Fibroblast of skin of abdomen (primary cell): ENCODE measurements around the gene MRLN. TPM values are rescaled to one million over a fixed set of nuclear protein-coding genes. Genes with fewer than 3 reads are reported as not detected.
"Not testable (repeated sequence)": the region's sequence is repeated elsewhere in the genome, so short reads cannot be mapped to it uniquely, and the experiment has no call there.

Source experiments
- DNase-seq: peaks from one replicate; pipeline ENCODE4 v3.0.0-alpha.2; 2013
- polyA plus RNA-seq, 2 experiments: library from polyadenylated mRNA; unstranded; fragments of 120-200 nt; gene quantifications; one replicate each; pipeline ENCODE4 v1.2.1, GENCODE V29; 2013; ENCODE audit not compliant: insufficient read length in 2 of 2

Gene MRLN
- polyA plus RNA-seq (2013, experiment 1 of 2; ENCODE audit: insufficient read length), result 0.63 TPM
- 0.47 TPM for polyA plus RNA-seq (2013, experiment 2 of 2; ENCODE audit: insufficient read length)

DNA sequence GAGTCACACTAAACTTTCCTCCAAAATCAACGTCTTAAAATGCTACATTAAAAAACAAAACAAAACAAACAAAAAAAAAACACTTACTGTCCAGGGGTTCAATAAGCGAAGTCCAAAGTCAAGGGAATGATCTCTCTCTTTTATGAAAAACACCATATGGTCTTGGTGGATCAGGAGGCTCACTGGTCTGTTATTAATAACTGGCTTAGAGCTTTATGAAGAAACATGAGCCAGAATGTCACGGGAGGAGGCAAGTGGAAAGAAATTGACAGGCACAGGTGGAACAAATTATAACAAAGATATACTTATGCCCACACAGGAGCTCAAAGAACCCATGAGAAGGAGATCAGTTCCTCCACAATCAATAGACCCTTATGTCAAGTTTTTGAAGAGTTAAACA, at the start of gene MRLN:
TSS of gene MRLN (minus strand) at position 189 of the 400 bp plus-strand sequence.
- no peak for DNase-seq

DNA sequence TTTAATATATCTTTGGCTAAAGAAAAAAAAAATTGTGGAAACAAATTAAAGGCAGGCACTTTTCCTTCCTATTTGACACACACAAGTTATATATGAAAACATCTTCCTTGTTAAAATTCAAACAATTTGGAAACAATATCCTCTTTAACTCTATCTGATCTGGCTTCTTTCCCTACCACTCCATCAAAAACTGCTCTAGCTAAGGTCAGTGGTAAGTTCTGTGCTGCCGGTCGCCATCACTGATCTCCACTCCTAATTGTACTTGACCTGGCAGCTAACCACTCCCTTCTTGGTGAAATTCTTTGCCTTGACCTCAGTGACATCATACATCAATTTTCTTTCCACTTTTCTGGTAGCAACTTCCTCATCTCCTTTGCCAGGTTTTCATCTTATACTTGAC, 47.9 kb upstream of the MRLN start:
- DNase-seq, result no peak

DNA sequence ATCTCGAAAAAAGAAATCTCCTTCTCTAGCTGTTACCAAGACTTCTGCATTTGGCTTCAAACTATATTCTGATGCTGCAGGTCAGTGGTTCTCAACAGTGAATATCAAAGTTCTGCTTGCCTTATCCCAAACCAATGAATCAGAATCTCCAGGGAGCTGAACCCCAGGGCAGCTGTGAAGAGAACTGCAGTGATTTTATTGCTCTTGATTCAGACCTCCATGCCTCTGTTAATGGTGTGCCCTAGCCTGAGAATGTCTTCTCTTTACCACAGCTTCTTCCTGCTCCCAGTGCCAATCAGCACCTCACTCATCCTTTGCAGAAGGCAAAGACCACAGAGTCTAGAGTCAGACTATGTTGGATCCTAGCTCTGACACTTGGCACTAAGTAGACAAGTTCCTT, 46.2 kb upstream of the MRLN start:
- no peak for DNase-seq

DNA sequence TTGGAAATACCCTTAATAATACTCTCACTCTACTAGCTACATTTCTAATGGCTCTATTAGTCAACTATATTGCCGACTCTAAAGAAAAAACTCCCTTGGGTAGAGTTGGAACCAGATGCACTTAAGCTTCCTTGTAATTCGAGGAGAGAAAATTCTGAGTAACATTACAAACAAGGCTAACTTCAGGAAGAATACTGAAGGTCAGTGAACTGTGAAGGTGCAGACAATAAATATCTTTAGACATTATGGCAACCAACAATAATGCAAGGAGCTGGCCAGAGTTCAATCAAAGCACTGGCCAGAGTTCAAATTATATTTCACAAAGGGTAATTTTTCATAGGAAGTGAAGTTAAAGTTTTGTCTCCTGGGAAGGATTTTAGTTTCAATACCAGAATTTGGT, 40.7 kb upstream of the MRLN start:
- DNase-seq, result peak; percentile 9

DNA sequence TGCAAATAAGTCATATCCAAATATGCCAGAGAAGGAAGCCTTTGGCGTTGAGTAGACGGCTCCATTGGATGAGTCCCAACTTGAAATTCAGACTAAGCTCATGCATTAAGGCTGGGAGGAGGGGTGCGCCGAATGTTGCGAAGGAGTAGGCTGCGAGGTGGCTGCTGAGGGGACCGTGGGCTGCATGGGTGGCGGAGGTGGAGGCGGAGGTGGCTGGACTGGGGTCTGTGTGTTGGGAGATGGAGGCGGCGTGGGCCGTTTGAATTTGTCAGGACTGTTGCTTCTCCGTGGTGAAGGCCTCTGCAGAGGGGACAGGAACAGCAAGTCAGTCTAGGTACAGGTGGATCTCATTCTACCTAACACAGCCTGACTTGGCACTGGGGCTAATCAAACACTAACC, 39.6 kb upstream of the MRLN start:
- no peak for DNase-seq

DNA sequence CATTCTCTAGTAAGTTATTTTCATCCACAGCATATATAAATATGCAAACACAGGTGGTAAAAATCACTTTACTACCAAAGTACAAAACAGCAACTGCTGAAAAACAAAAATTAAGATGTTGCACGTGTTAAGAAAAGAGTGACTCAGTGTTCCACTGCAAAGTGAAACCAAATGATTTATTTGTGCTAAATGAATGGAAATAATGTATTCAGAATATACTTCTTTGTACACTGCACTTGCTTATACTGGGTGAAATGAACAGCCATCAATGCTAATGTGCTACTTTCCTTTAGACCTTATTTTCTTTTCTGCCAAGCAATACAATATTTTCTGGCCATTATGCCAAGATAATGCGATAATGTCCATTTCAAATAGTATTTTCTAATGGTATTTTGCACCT, 38.3 kb upstream of the MRLN start:
- DNase-seq, result no peak

DNA sequence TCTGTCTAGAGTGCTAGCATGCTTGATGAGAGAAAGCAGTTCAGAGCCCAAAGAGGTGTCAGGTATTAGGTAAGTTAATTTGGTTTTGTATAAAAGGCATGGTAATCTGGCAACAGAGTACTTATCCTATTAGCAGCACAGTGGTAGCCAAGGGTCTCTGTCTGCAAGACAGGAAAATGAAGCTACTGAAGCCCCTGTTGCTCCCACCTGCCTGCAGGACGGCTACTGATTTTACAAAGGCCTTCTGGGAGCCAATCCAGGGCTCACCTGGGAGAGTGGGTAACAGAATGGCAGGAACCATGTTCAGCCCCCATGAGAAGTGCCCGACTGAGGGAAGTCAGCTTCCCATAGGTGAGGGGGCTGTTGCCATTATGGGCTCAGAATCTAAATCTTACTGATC, 36.8 kb upstream of the MRLN start:
- not testable (repeated sequence) for DNase-seq

DNA sequence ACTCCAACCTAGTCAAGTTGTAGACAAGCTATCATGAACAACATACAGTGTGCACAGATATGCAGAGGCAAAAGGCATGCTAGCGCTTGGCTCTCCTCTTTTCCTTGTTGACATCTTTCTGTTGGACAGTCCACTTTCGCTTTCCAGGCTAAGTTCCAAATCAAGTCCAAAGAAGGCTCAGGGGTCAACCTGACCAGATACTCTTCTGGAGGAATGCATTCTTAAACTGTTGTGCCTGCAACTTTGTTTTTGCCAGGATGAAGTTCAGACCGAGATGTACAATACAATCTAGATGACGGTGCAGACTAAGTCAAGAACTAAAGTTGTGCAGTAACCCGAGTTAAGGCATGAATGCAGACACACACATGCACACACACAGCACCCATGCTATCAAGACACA, 35.7 kb upstream of the MRLN start:
- DNase-seq, result not testable (repeated sequence)

DNA sequence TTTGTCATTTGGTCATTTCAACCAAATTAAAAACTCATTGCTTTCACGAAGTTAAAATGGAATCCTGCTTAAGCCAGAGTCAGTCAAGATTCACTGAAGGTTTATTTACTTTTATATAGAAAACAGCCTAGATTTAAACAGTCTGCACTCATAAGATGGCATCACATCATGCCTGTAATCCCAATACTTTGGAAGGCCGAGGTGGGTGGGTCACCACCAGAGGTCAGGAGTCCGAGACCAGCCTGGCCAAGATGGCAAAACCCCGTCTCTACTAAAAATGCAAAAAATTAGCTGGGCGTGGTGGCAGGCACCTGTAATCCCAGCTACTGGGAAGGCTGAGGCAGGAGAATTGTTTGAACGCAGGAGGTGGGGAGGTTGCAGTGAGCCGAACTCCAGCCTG, 33.8 kb upstream of the MRLN start:
- DNase-seq, result not testable (repeated sequence)

DNA sequence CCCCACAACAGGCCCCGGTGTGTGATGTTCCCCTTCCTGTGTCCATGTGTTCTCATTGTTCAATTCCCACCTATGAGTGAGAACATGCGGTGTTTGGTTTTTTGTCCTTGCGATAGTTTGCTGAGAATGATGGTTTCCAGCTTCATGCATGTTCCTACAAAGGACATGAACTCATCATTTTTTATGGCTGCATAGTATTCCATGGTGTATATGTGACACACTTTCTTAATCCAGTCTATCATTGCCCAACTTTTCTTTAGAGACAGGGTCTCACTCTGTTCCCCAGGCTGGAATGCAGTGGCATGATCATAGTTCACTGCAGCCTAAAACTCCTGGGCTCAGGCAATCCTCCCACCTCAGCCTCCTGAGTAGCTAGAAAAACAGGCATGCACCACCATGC, 32.2 kb upstream of the MRLN start:
- not testable (repeated sequence) for DNase-seq

DNA sequence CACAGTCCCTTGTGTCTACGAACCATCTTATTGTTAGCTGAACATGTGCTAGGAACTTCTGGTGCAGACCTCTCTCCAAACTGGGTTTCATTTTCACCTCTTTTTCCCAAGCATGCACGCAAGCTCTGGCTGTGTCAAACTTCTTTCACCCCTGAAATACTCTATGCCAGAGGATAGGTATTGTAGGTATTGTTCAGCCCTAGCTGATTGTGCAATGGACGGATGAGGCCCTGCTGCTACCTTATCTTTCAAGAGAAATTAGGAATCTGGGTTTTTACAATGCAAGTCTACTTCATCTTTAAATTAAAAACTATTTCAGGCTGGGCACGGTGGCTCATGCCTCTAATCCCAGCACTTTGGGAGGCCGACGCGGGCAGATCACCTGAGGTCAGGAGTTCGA, 28.3 kb upstream of the MRLN start:
- DNase-seq, result no peak

DNA sequence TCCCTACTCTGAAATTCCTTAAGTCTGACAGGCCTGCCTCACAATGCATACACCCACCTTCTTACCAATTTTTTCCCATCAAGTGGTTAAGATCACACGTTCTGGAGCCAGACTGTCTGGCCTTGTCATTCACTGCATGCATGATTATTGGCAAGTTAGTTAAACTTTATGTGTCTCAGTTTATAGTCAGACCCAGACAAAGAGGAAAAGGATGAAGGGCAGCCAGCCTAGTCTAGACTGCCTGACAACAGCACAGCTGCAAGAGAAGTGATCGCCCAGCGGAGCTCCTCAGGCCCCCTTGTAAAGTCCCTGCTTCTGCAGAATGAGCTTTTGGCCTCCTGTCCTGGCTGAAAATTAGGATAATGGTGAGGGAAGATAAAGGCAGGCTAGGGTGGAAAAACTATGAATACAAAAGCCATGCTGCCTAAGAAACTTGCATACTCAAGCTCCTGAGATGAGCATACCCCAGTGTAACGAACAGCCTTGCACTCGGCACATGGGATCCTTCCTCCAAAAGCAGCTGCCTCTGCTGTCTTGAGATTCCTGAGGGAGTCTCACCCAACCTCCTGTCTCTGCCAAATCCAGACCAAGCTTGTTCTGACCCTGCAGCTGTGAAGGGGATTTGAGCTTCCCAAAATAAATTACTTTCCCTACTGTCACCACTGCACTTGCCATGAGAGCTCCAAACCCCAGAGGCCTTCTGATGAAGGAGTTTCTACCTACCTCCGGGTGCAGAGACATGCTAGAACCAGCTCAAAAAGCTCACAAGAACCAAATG, 26.7 kb upstream of the MRLN start:
- DNase-seq, result no peak

DNA sequence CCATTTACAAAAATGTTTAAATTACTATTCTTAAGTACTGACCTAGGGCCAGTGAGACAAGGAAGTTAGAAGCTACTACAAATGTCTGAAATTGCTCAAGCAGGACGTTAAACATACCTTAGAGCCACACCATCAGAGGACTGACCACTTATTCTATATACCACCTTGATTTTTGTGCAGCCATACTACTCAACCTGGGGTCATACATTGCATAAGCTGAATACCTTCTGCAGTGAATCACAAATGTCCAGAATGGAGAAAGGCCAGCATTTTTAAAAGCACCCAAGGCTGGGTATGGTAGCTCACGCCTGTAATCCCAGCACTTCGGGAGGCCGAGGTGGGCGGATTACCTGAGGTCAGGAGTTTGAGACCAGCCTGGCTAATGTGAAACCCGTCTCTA, 21.2 kb upstream of the MRLN start:
- DNase-seq, result no peak

DNA sequence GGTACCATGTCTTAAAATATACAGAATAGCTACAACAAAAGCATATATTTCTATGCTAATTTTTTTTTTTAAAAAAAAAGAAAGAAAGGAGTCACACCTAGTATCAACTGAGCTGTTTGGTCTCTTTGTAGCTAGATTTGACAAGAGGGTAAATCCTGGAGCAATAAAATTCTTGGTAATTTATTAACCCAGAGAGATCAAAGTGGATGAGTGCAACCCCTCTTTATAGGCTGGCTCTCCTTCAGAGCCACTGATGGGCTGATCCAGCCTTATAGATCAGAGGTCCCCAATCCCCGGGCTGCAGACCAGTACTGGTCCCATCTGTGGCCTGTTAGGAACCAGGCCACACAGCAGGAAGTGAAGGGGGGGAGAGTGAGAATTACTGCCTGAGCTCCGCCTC, 19.8 kb upstream of the MRLN start:
- no peak for DNase-seq

DNA sequence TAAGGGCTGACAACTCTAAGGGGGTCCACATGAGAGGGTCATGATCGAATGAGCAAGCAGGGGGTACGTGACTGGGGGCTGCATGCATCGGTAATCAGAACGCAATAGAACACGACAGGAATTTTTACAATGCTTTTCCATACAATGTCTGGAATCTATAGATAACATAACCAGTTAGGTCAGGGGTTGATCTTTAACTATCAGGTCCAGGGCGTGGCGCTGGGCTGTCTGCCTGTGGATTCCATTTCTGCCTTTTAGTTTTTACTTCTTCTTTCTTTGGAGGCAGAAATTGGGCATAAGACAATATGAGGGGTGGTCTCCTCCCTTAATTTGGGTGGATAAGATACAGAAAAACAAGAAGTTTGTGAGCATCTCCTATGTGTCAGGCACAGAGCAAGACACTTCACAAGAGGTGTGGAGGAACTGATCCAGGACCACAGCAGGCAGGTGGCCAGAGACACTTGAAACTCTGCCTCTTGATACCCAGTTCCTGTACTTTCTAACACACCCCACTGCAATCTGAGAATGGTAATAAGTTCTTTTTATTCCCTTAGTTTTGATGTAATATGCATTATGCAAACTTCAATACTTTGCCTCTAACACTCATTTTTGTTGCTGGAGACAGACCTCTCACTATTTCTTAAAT, 18.0 kb upstream of the MRLN start:
- no peak for DNase-seq

DNA sequence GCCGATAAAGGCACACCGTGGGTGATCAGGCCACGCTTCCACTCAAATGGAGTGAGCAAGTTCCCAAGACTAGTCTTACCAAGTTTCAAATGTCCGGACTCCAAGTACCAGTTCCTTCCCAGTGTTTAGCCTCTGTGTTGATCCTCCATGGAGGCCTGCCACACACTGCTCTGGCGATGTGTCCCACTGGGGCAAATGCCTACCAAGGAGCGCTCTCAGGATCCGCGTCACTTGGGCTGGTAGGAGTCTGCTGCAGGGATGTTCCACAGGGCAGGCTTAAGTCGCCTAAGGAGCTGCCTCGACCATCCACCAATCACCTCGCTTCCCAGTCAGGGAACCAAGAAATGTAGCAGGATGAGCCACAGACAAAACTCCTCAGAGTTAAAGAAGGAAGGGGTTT, 17.4 kb upstream of the MRLN start:
- no peak for DNase-seq

DNA sequence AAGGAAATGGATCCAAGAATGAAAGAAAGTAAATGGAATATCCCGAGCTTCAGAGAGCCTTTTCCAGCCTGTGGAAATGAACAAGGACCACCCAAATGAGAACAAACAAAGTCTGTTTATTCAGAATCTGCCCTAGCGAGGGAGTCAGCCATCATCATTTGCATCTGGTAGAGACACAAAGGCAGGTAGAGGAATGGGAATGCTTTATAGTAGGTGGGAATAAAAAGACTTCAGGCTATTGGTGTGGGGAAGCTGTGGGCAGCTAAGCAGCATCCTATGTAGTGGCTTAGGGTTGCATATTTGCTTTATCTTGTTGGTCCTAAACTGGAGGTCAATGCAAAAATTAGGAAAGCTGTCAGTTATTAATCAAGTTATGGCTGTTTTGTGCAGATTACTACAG, 9.2 kb upstream of the MRLN start:
- DNase-seq, result no peak

DNA sequence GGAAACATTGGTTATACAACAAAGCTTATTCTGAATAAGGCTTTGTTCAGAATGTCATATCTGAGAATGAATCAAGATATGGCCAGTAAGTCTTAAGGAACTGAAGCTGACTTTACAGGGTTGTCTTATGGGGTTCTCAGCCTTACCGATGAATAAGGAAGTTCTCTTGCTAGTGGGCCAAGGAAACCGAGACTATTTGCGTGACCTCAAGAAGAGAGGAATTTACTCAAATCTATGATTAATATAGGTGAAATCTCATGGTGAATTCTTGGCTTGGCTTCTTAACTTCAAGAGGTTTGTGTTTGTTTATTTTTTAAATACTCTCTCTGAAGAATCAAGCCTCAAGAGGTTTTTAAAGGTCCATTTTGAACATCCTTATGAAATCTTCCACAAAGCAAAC, 4.7 kb upstream of the MRLN start:
- DNase-seq, result peak; percentile 20

DNA sequence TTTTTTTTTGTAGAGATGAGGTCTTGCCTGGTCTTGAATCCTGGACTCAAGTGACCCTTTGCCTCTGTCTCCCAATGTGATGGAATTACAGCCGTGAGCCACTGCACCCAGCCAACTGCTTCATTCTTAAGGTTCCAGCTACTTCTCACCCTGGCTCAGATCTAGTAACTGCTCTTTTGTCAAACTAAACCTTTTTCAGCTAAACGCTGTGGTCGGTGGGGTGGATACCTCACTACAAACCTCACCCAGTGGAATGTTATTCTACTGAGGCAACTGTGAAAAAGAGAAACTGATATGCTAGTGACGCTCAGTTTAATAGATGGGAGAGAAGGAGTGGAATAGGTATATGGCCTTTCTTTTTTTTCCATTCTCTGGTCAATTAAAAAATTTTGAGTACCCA, 1.7 kb upstream of the MRLN start:
- no peak for DNase-seq

DNA sequence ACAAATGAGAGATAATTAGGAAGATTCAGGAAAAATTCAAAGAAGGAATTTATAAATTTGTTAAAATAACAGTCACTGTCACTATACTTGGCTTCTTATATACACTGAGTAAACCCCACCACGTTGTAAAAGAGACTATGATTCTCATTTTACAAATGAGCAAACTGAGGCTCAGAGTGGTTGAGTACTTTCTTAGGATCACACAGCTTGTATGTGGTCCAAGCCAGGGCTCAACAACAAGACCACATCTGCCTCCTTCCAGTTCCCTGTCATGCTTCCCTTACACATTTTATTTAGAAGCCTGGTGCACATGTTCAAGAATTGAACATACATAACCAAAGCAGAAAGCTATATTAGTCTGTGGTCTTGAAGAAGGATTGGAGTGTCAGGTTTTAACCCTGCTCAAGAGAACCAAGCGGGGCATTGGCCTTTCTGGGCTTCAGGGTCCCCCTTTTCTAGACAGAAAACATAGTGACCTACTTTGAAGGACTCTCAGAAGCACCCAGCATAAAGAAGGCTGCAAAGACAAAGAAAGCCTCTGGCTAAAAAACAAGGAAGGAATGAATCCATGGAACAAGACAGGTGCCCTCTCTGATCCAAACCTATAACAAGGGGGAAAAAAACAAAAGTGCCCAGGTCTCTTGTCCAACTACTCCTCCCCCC, 846 bp downstream of the MRLN start:
- no peak for DNase-seq

DNA sequence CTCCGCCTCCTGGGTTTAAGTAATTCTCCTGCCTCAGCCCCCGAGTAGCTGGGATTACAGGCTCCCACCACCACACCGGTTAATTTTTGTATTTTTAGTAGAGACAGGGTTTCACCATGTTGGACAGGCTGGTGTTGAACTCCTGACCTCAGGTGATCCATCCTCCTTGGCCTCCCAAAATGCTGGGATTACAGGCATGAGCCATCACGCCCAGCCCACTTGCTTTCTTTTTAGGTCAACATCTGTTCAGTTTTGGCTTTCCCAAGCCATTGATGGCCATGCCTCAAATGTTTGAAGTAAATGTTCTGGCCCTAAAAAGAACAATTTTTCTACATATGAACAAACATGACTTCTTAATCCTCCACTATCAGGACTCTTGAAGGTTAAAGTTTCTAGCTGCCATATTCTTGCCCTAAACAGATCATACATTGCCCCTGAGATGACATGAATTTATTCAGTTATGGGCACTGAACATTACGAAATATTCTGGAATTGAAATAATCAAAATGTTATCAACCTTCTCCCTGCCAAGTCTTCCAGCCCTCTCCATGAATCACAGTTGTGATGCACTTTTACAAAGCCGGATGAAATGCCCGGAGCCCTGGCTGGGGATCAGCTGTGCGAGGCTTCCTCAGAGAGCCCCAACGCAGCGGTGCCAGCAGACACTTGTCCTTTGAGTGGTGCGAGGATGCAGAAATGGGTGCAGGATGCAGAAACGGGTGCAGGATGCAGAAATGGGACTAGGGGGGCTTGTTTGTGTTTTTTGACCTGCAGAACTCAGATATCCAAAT, 2.9 kb downstream of the MRLN start:
- DNase-seq, result no peak

DNA sequence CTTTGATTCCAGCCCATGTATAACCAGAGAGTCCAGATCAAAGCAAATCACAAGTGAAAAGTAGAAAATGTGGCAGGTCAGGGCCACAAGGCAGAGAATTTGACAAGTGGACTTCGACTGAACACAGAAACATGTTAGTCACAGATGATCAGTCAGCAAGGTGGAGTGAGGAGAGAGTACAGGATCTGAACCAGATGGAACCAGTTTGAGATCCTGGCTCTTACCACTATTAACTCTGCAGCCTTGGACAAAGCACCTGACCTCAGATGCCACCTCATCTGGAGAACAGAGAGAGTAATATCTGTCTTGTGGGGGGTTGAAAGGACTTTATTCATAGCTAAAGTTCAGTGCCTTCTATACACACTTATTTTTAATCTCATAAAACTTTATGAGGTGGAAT, 4.4 kb downstream of the MRLN start:
- DNase-seq, result no peak

DNA sequence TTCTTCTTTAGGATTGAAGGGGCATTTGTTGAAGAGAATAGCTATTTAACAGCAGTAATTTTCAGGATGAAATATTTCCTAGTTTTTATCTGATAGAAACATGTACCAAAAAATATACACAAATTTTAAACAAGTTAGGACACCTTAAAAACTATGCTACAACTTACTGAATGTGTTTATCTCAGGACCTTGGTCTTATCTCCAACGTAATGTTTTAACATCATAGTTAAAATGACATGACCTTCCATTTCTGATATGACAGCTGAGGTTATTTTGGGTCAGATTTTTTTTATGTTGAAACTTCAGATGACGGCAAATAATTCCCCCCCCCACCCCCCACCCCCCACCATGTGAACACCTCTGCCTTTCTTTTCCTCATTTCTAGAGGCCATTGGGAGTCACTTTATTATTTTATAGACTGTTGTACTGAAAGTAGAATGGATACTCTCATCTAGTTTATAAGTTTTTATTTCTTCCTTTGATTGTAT, 8.0 kb downstream of the MRLN start:
- no peak for DNase-seq
